Fibroblast of upper back skin (primary cell): ENCODE data around the gene RRAS.

ENCODE experiments used
- DNase-seq: peaks from one replicate; pipeline ENCODE4 v3.0.0-alpha.2; 2013

Gene RRAS

GRCh38 chr19:49652551-49653465, 12.9 kb upstream of the RRAS start:
- DNase-seq, result no peak

- no peak for DNase-seq
Observed at GRCh38 chr19:49651820-49652550, 12.0 kb upstream of the RRAS start.

GRCh38 chr19:49651029-49651819, 11.3 kb upstream of the RRAS start:
- no peak for DNase-seq

- DNase-seq, result no peak
Observed at GRCh38 chr19:49646586-49646985, 6.6 kb upstream of the RRAS start.

GRCh38 chr19:49645995-49646394, 6.1 kb upstream of the RRAS start:
- no peak for DNase-seq

- DNase-seq, result no peak
Observed at GRCh38 chr19:49645592-49645991, 5.6 kb upstream of the RRAS start.

- DNase-seq, result no peak
Observed at GRCh38 chr19:49643466-49643865, 3.5 kb upstream of the RRAS start.

- no peak for DNase-seq
Observed at GRCh38 chr19:49642492-49643035, 2.6 kb upstream of the RRAS start.

- DNase-seq, result peak; percentile 100
Observed at GRCh38 chr19:49641688-49642491, 1.9 kb upstream of the RRAS start, which contains the start of gene SCAF1. SCAF1 (plus strand) TSS chr19:49642209; CDS start chr19:49645027, 2,818 bp downstream.

GRCh38 chr19:49639401-49640112, 386 bp downstream of the RRAS start:
- no peak for DNase-seq

- peak; percentile 76 for DNase-seq
Observed at GRCh38 chr19:49637821-49638738, 1.9 kb downstream of the RRAS start.

GRCh38 chr19:49636233-49636932, 3.6 kb downstream of the RRAS start:
- no peak for DNase-seq

- peak; percentile 28 for DNase-seq
Observed at GRCh38 chr19:49635530-49636232, 4.3 kb downstream of the RRAS start.

GRCh38 chr19:49633273-49633672, 6.7 kb downstream of the RRAS start:
- DNase-seq, result peak; percentile 24

- no peak for DNase-seq
Observed at GRCh38 chr19:49632576-49632975, 7.4 kb downstream of the RRAS start.

GRCh38 chr19:49631610-49632192, 8.2 kb downstream of the RRAS start:
- DNase-seq, result no peak

GRCh38 chr19:49631014-49631588, 8.8 kb downstream of the RRAS start:
- no peak for DNase-seq

GRCh38 chr19:49629659-49630058, 10.3 kb downstream of the RRAS start:
- DNase-seq, result no peak
